ENCODE data around the gene ALDH4A1. TPM values are rescaled to one million over a fixed set of nuclear protein-coding genes. Genes with fewer than 3 reads are reported as not detected.
A peak's percentile ranks its signal among the peaks of the same experiment; 100 is the strongest.

ALDH4A1 gene
- total RNA-seq (10 to 100 TPM; 31.9 to 81.1 (median 47.0) TPM), polyA plus RNA-seq (10 to 100 TPM; 19.5 to 28.6 (median 22.7) TPM)
- long read RNA-seq, donor 1, transcript ALDH4A1-202 (15 exons, 3,363 nt): major isoform, 18 of 48 reads
- long read RNA-seq, donor 1, partial matches to known transcripts: 30 of 48 reads
- long read RNA-seq, donor 1, other reads (novel, unspliced or antisense): 0 of 48 reads
- long read RNA-seq, donor 2, transcript ALDH4A1-202 (15 exons, 3,363 nt): major isoform, 22 of 88 reads
- long read RNA-seq, donor 2, partial matches to known transcripts: 49 of 88 reads
- long read RNA-seq, donor 2, other reads (novel, unspliced or antisense): 15 of 88 reads

GRCh38 chr1:18902523-18903290 lies at the start of gene ALDH4A1:
Gene ALDH4A1, minus strand, starts transcription at chr1:18902555. Its CDS starts 32 bp downstream, at chr1:18902523.
- intact Hi-C loops (cut with DNase I): no loop called here
- peak; percentile 93 to 96 (median 95) for ATAC-seq

DNA sequence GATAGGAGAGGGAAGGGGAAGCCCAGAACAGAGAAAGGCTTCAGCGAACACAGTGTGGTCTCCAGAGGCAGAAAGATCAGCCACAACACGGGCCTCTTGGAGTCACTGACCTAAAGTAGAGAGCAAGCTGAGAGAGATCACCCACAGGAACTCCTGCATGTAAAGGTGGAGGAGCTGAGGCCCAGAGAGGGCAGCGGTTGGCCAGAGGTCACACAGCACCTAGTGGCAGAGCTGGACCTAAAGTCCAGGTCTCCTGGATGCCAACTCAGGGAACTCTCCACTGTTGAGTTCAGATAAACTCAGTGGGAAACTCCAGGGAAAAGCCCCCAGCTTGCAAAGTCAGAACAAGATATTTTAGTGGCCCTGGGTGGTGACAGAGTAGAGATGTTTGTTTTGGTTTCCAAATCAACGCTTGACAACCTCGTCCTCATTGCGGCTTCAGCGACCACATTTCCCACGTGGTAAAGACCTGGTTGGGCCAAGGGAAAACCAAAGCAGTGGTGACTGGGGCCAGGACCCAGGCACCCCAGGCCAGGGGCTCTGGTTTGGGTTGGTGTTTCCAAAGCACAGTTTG lies 49.5 kb upstream of the ALDH4A1 start:
- ATAC-seq: no peak
- 52 to 66% (median 58%) methylated on average over 8 of the region's 8 CpGs for WGBS, 3 donors
- Histone ChIP-seq H3K27me3 (ENCODE audit: insufficient read depth in 3 of 3, low read length in 2 of 3) (no peaks in the 10 kb centered on the region), H3K36me3 (ENCODE audit: insufficient read depth in 1 of 2, low read depth in 1 of 2) (no peaks in the 10 kb centered on the region), H3K9me3 (no peaks in the 10 kb centered on the region), H3K27ac (peak overlapping the region; percentile 74), H3K4me3 (no peak overlapping the region), H3K4me1 (peaks cover 45% of the 10 kb centered on the region)
- DNase-seq: no peak
- intact Hi-C loops (cut with DNase I): loop anchor here in 1 of 2 donors (10.0 kb wide), 1 partner anchor 123 kb away; no protein-coding TSS in a partner anchor
- TF ChIP-seq, protein P1, sequence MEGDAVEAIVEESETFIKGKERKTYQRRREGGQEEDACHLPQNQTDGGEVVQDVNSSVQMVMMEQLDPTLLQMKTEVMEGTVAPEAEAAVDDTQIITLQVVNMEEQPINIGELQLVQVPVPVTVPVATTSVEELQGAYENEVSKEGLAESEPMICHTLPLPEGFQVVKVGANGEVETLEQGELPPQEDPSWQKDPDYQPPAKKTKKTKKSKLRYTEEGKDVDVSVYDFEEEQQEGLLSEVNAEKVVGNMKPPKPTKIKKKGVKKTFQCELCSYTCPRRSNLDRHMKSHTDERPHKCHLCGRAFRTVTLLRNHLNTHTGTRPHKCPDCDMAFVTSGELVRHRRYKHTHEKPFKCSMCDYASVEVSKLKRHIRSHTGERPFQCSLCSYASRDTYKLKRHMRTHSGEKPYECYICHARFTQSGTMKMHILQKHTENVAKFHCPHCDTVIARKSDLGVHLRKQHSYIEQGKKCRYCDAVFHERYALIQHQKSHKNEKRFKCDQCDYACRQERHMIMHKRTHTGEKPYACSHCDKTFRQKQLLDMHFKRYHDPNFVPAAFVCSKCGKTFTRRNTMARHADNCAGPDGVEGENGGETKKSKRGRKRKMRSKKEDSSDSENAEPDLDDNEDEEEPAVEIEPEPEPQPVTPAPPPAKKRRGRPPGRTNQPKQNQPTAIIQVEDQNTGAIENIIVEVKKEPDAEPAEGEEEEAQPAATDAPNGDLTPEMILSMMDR (IDR thresholded peaks at IDR 0.05): no peak

More at GRCh38 chr1:18902523-18903290, at the start of gene ALDH4A1:
- peak; percentile 99 for DNase-seq
- H3K9me3 ChIP-seq: no peaks in the 10 kb centered on the region
- H3K27ac ChIP-seq: peak within 1 kb of the TSS; percentile 98
- peak within 1 kb of the TSS; percentile 88 for H3K4me3 ChIP-seq
- TF ChIP-seq, protein P1 (IDR thresholded peaks at IDR 0.05): no peak
- H3K4me1 ChIP-seq: peaks cover 34% of the 10 kb centered on the region
- H3K27me3 ChIP-seq (ENCODE audit: insufficient read depth in 3 of 3, low read length in 2 of 3): no peaks in the 10 kb centered on the region
- H3K36me3 ChIP-seq (ENCODE audit: insufficient read depth in 1 of 2, low read depth in 1 of 2): peaks cover 0 to 2% of the 10 kb centered on the region in 2 donors
- 0% methylated on average over 52 to 55 of the region's 55 CpGs for WGBS, 3 donors

- no peaks in the 10 kb centered on the region for H3K9me3 ChIP-seq
- H3K27me3 ChIP-seq (ENCODE audit: insufficient read depth in 3 of 3, low read length in 2 of 3): no peaks in the 10 kb centered on the region
- intact Hi-C loops (cut with DNase I): loop anchor here in 1 of 2 donors (10.0 kb wide), 1 partner anchor 123 kb away; no protein-coding TSS in a partner anchor
- TF ChIP-seq, protein P1 (IDR thresholded peaks at IDR 0.05): no peak
- WGBS, 3 donors: 72 to 76% (median 73%) methylated on average over 9 of the region's 9 CpGs
- ATAC-seq (no peak), DNase-seq (no peak)
- H3K36me3 ChIP-seq (ENCODE audit: insufficient read depth in 1 of 2, low read depth in 1 of 2): no peaks in the 10 kb centered on the region
- peak overlapping the region; percentile 56 for H3K4me3 ChIP-seq
- H3K27ac ChIP-seq: peak overlapping the region; percentile 74
- H3K4me1 ChIP-seq: peaks cover 45% of the 10 kb centered on the region
Observed at GRCh38 chr1:18951416-18951815, 49.1 kb upstream of the ALDH4A1 start.

DNA sequence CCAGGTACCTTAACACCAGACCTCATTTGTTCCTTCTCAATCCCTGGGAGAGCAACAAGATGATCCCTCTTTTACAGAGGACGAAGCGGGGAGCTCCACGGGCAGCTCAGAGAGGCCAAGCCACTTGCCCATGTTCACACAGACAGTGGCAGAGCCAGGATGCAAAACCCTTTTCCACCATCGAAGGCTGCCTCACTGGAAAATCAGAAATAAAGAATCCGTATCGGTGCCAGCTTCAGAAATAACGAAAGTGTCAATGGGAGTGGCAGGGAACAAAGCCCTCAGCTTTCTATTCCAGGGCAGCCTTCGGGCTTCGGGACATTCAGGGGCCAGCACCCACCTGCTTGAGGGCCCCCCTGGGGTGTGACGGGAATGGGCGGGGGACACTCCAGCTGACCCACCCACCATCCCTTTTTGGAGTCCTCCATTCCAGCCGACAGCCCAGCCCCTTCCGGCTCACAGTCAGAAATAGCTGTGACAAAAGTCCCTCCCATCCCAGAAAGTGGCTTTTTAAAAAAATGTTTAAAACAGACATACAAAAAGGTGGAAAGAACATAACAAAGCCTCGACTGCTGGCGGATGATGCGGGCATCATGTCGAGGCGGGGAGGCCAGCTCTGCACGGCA lies 48.2 kb upstream of the ALDH4A1 start:
- H3K4me1 ChIP-seq: peaks cover 51% of the 10 kb centered on the region
- WGBS, 3 donors: 36 to 50% (median 48%) methylated on average over 19 of the region's 19 CpGs
- no peaks in the 10 kb centered on the region for H3K36me3 ChIP-seq (ENCODE audit: insufficient read depth in 1 of 2, low read depth in 1 of 2)
- no peaks in the 10 kb centered on the region for H3K27me3 ChIP-seq (ENCODE audit: insufficient read depth in 3 of 3, low read length in 2 of 3)
- ATAC-seq (peak in 2 of 4 donors; percentile 12 to 26), DNase-seq (peak; percentile 65 to 72)
- intact Hi-C loops (cut with DNase I): loop anchor here (1.0 to 10.0 kb wide), 2 partner anchors 26 to 124 kb away; no protein-coding TSS in a partner anchor
- peak overlapping the region; percentile 74 for H3K27ac ChIP-seq
- H3K4me3 ChIP-seq: peak overlapping the region; percentile 56
- TF ChIP-seq, protein P1 (IDR thresholded peaks at IDR 0.05): no peak
- H3K9me3 ChIP-seq: no peaks in the 10 kb centered on the region
